Smooth muscle cell (in vitro differentiated cells): Measurements from ENCODE around the gene SNX3. TPM values are rescaled to one million over a fixed set of nuclear protein-coding genes. Genes with fewer than 3 reads are reported as not detected.

ENCODE experiments used
- DNase-seq: peaks from one replicate; lab custom pipeline; 2025; ENCODE audit not compliant: unreplicated experiment; lab: John Stamatoyannopoulos, UW
- H2AFZ ChIP-seq: fragments of 200-600 bp; sonication (generic); 2 replicates; pipeline ENCODE4 v1.6.0; 2016; ENCODE audit warnings: antibody characterized with exemption, low read depth, mild to moderate bottlenecking
- H3F3A ChIP-seq: fragments of 200-600 bp; sonication (generic); 2 replicates; pipeline ENCODE4 v1.6.0; 2017; ENCODE audit warnings: antibody characterized with exemption, low read depth
- H3K27ac ChIP-seq: fragments of 200-600 bp; sonication (generic); 2 replicates; pipeline ENCODE4 v1.5.1; 2016; ENCODE audit warnings: low read depth, mild to moderate bottlenecking
- H3K27me3 ChIP-seq: fragments of 200-600 bp; sonication (generic); 2 replicates; pipeline ENCODE4 v1.6.1; 2016; ENCODE audit warnings: low read depth, mild to moderate bottlenecking
- H3K36me3 ChIP-seq: fragments of 200-600 bp; sonication (generic); 2 replicates; pipeline ENCODE4 v1.5.1; 2016; ENCODE audit warnings: low read depth
- H3K4me1 ChIP-seq: fragments of 200-600 bp; sonication (generic); 2 replicates; pipeline ENCODE4 v1.5.1; 2016; ENCODE audit warnings: low read depth
- H3K4me2 ChIP-seq: fragments of 200-600 bp; sonication (generic); 2 replicates; pipeline ENCODE4 v1.6.0; 2016; ENCODE audit warnings: mild to moderate bottlenecking
- H3K4me3 ChIP-seq: fragments of 200-600 bp; sonication (generic); 2 replicates; pipeline ENCODE4 v1.5.1; 2016; ENCODE audit warnings: mild to moderate bottlenecking
- H3K79me2 ChIP-seq: fragments of 200-600 bp; sonication (generic); 2 replicates; pipeline ENCODE4 v1.6.0; 2016; ENCODE audit warnings: low read depth, mild to moderate bottlenecking
- H3K9ac ChIP-seq: fragments of 200-600 bp; sonication (generic); 2 replicates; pipeline ENCODE4 v1.6.0; 2016; ENCODE audit warnings: low read depth
- H3K9me3 ChIP-seq: fragments of 200-600 bp; sonication (generic); replicated peaks from 2 replicates; pipeline ENCODE4 v1.5.1; 2016; ENCODE audit warnings: low read depth
- H4K20me1 ChIP-seq: fragments of 200-600 bp; sonication (generic); 2 replicates; pipeline ENCODE4 v1.6.0; 2016; ENCODE audit warnings: low read depth
- CTCF ChIP-seq: fragments of 200-600 bp; sonication (generic); IDR thresholded peaks from 2 replicates; pipeline ENCODE4 v1.5.1; 2017; ENCODE audit warnings: borderline replicate concordance, mild to moderate bottlenecking, antibody characterized with exemption; ENCODE audit not compliant: insufficient read depth, poor library complexity, severe bottlenecking
- WGBS: methylation state at CpG from one replicate; pipeline ENCODE4 v1.1.7; 2016; ENCODE audit warnings: low lambda C conversion rate; 5-methylcytosine and 5-hydroxymethylcytosine counted together
- polyA plus RNA-seq: library from polyadenylated mRNA; unstranded; fragments of >200 nt; fragmentation: Nextera tagmentation; extraction: Ambion mirVana; gene quantifications from 2 replicates; pipeline ENCODE4 v1.2.1, GENCODE V29; 2016
- total RNA-seq: library from RNA; depleted of rRNA; stranded (reverse); fragments of >200 nt; gene quantifications from 2 replicates; pipeline ENCODE4 v1.2.3, GENCODE V29; 2014

Gene SNX3
- total and polyA plus RNA-seq, 2 experiments from 2014 or later, result 229 to 299 TPM

GRCh38 chr6:108254433-108255410, 6.1 kb downstream of the SNX3 start:
- Histone ChIP-seq H3K79me2 (peaks cover 98% of the 10 kb centered on the region), H3K27me3 (no peaks in the 10 kb centered on the region), H3K9ac (no peak overlapping the region), H3K9me3 (no peaks in the 10 kb centered on the region), H3K27ac (no peak overlapping the region), H3K4me1 (peaks cover 4% of the 10 kb centered on the region), H3K4me3 (no peak overlapping the region), H2AFZ (no peak overlapping the region), H4K20me1 (peaks cover 91% of the 10 kb centered on the region), H3K4me2 (no peak overlapping the region), H3K36me3 (no peaks in the 10 kb centered on the region), H3F3A (peaks cover 11% of the 10 kb centered on the region)
- WGBS, result 75% methylated on average over 4 of the region's 4 CpGs
- no peak for TF ChIP-seq CTCF
- DNase-seq, result no peak

DNA sequence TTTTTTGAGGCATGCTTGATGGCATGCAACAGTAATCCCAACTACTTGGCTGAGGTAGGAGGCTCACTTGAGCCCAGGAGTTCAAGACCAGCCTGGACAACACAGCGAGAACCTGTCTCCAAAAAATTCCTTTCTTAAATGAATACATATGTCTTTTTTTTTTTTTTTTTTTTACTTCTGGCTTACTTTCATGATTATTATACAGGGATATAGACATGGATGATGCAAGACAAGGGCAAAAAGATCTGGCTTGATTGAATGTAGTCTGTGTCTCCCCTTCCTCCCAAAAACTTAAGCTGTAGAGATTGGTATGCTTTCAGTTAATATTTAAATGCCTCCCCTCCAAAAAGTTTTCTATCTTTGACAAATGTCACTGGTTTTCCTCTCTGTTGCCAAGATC, 7.6 kb downstream of the SNX3 start:
- H4K20me1 ChIP-seq, result peaks cover 98% of the 10 kb centered on the region
- no peak overlapping the region for H2AFZ ChIP-seq
- H3K4me1 ChIP-seq, result no peaks in the 10 kb centered on the region
- H3K36me3 ChIP-seq, result no peaks in the 10 kb centered on the region
- no peaks in the 10 kb centered on the region for H3K9me3 ChIP-seq
- H3K4me2 ChIP-seq, result no peak overlapping the region
- no peak for TF ChIP-seq CTCF
- no peak overlapping the region for H3K27ac ChIP-seq
- no peak overlapping the region for H3K9ac ChIP-seq
- peaks cover 11% of the 10 kb centered on the region for H3F3A ChIP-seq
- DNase-seq, result no peak
- no peaks in the 10 kb centered on the region for H3K27me3 ChIP-seq
- peaks cover 98% of the 10 kb centered on the region for H3K79me2 ChIP-seq
- WGBS, result 97% methylated on average over 1 of the region's 1 CpG
- no peak overlapping the region for H3K4me3 ChIP-seq

GRCh38 chr6:108252055-108252454, 8.8 kb downstream of the SNX3 start:
- Histone ChIP-seq H3K79me2 (peaks cover 98% of the 10 kb centered on the region), H3K4me2 (no peak overlapping the region), H4K20me1 (peaks cover 100% of the 10 kb centered on the region), H3K27ac (no peak overlapping the region), H2AFZ (no peak overlapping the region), H3K4me3 (no peak overlapping the region), H3K9me3 (no peaks in the 10 kb centered on the region), H3F3A (peaks cover 10% of the 10 kb centered on the region), H3K9ac (no peak overlapping the region), H3K4me1 (no peaks in the 10 kb centered on the region), H3K36me3 (no peaks in the 10 kb centered on the region), H3K27me3 (no peaks in the 10 kb centered on the region)
- TF ChIP-seq CTCF, result no peak
- DNase-seq, result no peak
- 74% methylated on average over 5 of the region's 5 CpGs for WGBS
